ENCODE measurements around the gene SPIRE2.
"Not testable (repeated sequence)": the region's sequence is repeated elsewhere in the genome, so short reads cannot be mapped to it uniquely, and the experiment has no call there.

Gene SPIRE2

DNA sequence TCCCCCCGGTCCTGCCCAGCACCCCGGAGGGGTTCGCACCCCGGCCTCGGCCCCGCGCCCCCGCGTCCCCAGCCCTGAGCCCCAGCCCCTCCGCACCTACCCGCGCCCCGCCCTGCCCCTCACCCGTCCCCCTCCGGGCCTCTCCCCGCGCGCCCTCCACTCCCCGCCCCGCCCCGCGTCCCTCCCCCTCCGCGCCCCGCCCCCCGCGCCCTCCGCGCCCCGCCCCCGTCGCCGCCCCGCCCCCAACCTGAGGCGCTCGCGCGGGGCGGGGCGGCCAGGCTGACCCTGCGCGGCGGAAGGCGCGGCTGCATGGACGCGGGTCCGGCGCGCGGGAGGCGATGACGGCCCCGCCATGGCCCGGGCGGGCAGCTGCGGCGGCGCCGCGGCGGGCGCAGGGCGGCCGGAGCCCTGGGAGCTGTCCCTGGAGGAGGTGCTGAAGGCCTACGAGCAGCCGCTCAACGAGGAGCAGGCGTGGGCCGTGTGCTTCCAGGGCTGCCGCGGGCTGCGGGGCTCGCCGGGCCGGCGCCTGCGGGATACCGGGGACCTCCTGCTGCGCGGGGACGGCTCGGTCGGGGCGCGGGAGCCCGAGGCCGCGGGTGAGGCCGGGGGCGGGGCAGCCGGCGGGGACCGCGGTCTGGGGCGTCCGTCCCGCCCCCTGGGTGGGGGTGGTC, at the start of gene SPIRE2:
Gene SPIRE2 (plus strand): TSS at position 277 of the 671 bp plus-strand sequence. CDS start 76 bp downstream, at position 353.
- DNase-seq: peak; percentile 77

- DNase-seq: no peak
Observed at GRCh38 chr16:89779231-89779908, 48.9 kb upstream of the SPIRE2 start.

DNA sequence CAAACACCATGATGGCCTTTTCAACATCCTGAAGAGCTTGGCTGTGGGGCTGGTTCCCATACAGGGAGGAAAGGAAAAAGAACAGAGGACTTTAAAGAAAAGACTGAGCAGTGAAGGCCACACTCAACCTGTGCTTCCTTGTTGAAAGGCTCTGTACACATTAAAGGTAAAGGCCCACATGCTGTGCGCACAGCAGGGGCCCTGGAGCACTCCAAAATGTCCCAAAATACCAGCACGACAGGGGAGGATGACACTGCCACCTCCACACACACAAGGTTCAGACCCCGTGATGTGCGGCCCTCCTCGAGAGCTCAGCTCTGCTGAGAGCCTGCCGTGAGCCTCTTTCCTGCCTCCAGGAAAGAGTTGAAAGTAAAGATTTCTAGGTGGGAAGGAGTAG, 48.4 kb upstream of the SPIRE2 start:
- no peak for DNase-seq

- no peak for DNase-seq
Observed at GRCh38 chr16:89782489-89782888, 45.8 kb upstream of the SPIRE2 start.

DNA sequence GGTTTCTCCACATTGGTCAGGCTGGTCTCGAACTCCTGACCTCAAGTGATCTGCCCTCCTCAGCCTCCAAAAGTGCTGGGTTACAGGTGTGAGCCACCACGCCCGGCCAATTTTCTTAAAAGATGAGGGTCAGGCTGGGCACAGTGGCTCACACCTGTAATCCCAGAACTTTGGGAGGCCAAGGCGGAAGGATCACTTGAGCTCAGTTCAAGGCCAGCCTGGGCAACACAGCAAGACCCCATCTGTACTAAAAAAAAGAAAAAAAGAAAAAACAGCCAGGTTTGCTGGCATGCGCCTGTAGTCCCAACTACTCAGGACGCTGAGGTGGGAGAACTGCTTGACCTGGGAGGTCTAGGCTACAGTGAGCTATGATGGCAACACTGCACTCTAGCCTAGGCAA, 44.3 kb upstream of the SPIRE2 start:
- DNase-seq: not testable (repeated sequence)

- peak; percentile 43 for DNase-seq
Observed at GRCh38 chr16:89784406-89784805, 43.9 kb upstream of the SPIRE2 start.

DNA sequence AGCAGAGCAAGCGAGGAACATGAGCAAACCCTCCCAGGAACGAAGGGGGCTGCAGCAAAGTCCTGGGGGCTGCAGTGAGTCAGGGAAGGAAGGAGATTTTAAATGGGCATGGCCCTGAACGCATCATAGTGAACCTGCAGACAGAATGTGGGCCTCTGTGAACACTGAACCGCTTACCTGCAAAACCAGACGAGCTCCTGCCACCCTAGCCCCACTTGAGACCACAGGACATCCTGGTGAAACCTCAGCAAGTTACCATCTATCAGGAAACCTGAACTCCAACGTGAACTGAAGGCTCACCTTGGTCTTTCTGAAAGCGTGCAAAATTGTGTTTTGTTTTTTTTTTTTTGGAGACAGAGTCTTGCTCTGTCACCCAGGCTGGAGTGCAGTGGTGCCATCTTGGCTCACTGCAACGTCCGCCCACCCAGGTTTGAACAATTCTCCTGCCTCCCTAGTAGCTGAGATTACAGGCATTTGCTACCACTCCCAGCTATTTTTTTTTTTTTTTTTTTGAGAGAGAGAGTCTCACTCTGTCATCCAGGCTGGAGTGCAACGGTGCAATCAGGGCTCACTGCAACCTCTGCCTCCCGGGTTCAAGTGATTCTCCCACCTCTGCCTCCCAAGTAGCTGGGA, 42.6 kb upstream of the SPIRE2 start:
- peak; percentile 68 for DNase-seq

DNA sequence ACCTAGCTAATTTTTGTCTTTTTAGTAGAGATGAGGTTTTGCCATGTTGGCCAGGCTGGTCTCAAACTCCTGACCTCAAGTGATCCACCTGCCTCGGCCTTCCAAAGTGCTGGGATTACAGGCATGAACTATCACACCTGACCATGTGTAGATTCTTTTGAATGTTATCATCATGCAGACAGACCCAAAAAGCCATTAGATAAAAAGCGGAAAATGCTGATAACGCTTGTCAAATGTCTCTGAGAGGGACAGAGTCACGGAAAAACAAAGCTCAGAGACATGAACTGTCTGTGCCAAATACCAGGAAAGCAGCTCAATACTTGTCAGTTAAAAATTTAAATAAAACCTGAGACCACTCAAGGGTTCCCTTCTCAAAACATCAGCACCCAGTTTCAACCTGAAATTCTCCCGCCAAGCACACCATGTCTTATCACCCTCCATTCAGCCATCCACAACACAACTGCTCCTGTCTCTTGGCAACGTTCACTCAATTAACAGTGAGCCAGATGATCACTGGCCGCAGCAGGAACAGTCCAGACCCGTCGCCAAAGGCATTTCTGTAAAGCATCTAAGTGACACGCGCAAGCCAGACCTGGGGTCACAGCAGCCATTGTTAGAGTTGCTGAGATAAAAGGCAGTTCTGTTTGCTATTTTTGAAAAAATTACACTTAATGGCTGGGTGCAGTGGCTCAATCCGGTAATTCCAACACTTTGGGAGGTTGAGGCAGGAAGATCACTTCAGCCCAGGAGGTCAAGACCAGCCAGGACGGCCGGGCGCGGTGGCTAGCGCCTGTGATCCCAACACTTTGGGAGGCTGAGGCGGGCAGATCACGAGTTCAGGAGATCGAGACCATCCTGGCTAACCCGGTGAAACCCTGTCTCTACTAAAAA, 41.6 kb upstream of the SPIRE2 start:
- DNase-seq: no peak

DNA sequence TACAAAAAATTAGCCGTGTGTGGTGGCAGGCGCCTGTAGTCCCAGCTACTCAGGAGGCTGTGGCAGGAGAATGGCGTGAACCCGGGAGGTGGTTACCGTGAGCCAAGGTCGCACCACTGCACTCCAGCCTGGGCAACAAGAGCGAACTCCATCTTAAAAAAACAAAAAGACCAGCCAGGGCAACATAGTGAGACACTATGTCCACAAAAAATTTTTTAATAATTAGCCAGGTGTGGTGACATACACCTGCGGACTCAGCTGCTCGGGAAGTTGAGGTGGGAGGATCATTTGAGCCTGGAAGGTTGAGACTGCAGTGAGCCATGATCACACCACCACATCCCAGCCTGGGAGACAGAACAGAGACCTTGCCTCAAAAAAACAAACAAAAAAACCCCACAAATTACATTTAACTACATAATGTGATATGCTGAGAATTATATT, 40.9 kb upstream of the SPIRE2 start:
- no peak for DNase-seq

DNA sequence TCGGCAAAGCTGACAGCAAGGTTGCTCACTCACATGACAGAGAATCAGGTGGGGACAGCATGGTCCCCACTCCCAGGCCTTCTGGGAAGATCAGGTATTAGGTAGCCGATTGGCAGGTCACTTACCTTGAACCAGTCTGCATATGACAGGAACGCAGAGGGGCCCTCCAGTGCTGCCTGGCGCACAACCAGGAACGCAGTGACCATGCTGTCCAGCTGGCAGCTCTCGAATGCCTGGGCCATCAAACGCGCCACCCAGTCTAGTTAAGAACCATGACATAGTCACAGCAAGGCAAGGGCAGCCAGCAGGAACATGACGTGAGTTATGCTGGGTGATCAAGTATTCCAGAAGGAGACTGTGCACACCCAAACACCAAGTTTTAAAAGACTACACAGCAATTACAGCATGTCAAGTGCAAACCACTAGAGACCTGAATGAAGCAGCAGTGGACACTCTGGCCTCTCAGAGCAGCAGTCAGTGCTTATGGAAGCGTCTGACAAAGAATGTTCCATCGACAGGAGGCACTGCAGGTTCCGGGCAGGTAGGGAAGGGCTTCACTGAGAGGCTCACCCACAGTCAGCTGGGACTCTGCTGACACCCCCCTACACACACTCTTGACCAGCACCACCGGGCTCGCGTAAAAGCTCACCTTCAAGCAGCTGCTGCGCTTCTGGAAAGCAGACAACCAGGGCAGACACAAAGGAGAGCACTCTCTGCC, 36.8 kb upstream of the SPIRE2 start:
- no peak for DNase-seq

GRCh38 chr16:89793092-89793491, 35.2 kb upstream of the SPIRE2 start:
- peak; percentile 74 for DNase-seq

- DNase-seq: no peak
Observed at GRCh38 chr16:89793955-89794354, 34.3 kb upstream of the SPIRE2 start.

GRCh38 chr16:89795676-89796075, 32.6 kb upstream of the SPIRE2 start:
- DNase-seq: no peak

GRCh38 chr16:89796104-89796503, 32.2 kb upstream of the SPIRE2 start:
- no peak for DNase-seq

- no peak for DNase-seq
Observed at GRCh38 chr16:89798126-89798525, 30.1 kb upstream of the SPIRE2 start.

- no peak for DNase-seq
Observed at GRCh38 chr16:89798832-89799370, 29.4 kb upstream of the SPIRE2 start.

DNA sequence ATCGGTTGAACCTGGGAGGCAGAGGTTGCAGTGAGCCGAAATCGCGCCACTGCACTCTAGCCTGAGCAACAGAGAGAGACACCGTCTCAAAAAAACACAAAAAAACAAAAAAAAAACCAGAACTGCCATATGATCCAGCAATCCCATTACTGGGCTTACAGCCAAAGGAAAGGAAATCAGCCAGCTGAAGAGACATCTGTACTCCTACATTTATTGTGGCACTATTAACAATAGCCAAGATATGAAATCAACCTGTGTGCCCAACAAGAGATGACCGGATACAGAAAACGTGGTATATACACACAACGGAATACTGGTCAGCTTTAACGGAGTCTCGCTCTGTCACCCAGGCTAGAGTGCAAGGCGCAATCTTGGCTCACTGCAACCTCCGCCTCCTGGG, 26.5 kb upstream of the SPIRE2 start:
- no peak for DNase-seq

GRCh38 chr16:89805136-89805905, 23.0 kb upstream of the SPIRE2 start:
- no peak for DNase-seq

- DNase-seq: not testable (repeated sequence)
Observed at GRCh38 chr16:89806589-89807193, 21.6 kb upstream of the SPIRE2 start.

DNA sequence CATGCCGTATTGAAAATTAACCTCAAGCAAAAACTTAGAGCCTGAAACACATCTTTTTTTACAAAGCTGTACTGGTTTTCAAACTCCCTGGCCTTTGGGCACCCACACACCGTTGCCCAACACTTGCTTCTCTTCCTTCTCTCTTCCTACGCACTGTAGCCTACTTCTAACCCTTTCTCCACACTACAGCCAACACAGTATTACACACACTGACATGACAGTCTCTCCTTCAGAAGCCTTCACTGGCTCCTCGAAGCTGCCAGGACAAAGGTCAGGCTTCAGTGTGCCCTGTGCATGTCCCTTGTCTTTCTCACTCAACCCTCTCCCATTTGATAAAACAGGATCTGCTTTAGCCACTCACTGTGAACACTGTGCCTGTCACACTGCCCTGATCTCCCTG, 19.8 kb upstream of the SPIRE2 start:
- no peak for DNase-seq

DNA sequence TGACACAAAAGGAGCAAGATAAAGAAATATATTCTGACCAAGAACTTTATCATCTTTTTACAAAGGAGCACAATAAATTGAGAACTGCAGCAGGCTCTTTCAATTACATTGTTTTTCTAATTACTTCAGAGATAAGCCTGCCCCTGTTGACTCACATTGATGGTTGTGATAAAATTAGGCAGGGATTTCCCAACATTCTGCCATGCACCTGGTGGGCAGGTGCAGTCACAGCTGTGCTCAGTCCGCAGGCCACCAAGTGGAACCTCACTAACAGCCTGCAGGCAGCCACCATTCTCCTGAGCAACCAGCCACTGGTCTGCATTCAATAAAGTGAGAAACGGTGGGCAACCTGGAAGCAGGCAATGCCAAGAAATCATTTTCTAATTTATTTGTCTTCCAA, 17.0 kb upstream of the SPIRE2 start:
- DNase-seq: no peak

All from CD4-positive, alpha-beta T cell treated with Interleukin-21 for 1 hour (primary cell).